ENCODE results near the gene NPAP1. TPM values are rescaled to one million over a fixed set of nuclear protein-coding genes. Genes with fewer than 3 reads are reported as not detected.

Gene NPAP1
- total RNA-seq, 4 donors from 2014 or later: 0.81 to 2.0 (median 1.6) TPM

DNA sequence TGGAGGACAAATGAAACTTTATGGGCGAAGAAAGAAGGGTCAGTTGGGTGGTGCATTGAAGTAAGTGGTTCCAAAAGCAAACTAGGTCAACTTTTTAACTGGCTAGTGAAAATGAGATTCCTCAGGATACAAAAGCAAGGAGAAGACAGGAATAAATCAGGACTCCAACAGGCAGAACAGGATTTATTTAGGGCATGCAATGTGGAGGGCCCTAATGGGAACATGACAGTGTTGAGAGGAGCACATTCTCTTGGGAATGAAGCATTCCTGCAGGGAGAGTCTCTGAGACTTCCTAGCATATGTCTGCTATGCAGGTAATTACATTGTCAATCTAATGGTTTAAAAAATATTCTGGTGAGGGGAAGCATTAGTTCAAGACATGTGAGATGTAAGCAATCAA is 8.7 kb downstream of the NPAP1 start:
- Histone ChIP-seq H3K36me3 (no peaks in the 10 kb centered on the region), H3K4me3 (replicated peaks in 1 of 3) (no peak overlapping the region), H3K9me3 (no peaks in the 10 kb centered on the region), H3K27me3 (no peaks in the 10 kb centered on the region), H3K27ac (no peak overlapping the region), H3K4me1 (no peaks in the 10 kb centered on the region)
- no peak for DNase-seq
- TF ChIP-seq, protein P1, sequence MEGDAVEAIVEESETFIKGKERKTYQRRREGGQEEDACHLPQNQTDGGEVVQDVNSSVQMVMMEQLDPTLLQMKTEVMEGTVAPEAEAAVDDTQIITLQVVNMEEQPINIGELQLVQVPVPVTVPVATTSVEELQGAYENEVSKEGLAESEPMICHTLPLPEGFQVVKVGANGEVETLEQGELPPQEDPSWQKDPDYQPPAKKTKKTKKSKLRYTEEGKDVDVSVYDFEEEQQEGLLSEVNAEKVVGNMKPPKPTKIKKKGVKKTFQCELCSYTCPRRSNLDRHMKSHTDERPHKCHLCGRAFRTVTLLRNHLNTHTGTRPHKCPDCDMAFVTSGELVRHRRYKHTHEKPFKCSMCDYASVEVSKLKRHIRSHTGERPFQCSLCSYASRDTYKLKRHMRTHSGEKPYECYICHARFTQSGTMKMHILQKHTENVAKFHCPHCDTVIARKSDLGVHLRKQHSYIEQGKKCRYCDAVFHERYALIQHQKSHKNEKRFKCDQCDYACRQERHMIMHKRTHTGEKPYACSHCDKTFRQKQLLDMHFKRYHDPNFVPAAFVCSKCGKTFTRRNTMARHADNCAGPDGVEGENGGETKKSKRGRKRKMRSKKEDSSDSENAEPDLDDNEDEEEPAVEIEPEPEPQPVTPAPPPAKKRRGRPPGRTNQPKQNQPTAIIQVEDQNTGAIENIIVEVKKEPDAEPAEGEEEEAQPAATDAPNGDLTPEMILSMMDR (IDR thresholded peaks at IDR 0.05): no peak
- TF ChIP-seq POLR2A (IDR thresholded peaks at IDR 0.05): no peak
- WGBS, 2 donors: 64 to 72% methylated on average over 1 of the region's 1 CpG
- intact Hi-C loops (cut with DNase I): no loop called here

DNA sequence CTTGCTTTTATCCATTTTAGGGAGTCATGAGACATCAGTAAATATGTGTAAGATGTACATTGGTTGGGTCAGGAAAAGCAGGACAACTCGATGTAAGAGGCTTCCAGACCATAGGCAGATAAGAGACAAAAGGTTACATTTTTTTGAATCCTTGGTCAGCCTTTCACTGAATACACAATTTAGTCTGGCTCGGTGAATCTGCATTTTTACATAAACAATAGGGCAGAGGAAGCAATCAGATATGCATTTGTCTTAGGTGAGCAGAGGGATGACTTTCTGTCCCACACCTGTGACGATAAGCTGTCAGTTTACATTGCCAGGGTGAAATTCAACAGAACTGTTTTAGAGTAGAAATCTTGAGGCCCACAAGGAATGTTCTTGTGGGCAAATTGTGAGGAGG is 20.6 kb downstream of the NPAP1 start:
- no peak overlapping the region for H3K27ac ChIP-seq
- WGBS, 2 donors: 63% methylated on average over 3 of the region's 3 CpGs
- intact Hi-C loops (cut with DNase I): no loop called here

DNA sequence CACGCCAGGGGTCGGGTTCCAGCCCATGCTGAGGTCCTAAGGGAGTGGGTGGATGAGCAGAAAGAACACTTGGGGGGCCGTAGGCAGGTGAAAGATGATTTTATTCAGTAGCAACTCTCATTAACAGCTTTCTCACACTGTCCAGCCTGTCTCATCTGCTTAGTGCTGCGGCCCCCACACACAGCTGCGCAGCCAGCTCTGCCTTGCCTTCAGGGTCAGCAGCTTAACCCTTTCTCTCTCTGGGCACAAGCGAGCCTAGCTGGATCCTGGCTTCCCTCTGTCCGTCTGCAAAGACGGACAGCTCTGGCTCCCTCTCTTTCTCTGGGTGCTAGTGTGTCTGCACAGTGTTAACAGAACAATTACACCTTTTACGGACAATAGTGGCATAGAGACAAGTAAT is 21.3 kb downstream of the NPAP1 start:
- Histone ChIP-seq H3K36me3 (no peaks in the 10 kb centered on the region), H3K27ac (no peak overlapping the region), H3K4me3 (replicated peaks in 1 of 3) (no peak overlapping the region), H3K9me3 (no peaks in the 10 kb centered on the region), H3K4me1 (no peaks in the 10 kb centered on the region), H3K27me3 (no peaks in the 10 kb centered on the region)
- DNase-seq: no peak
- TF ChIP-seq, protein P1 (IDR thresholded peaks at IDR 0.05): no peak
- TF ChIP-seq POLR2A (IDR thresholded peaks at IDR 0.05): no peak
- intact Hi-C loops (cut with DNase I): no loop called here
- WGBS, 2 donors: 64 to 69% methylated on average over 9 of the region's 9 CpGs

More for the DNA sequence above, 20.6 kb downstream of the NPAP1 start:
- TF ChIP-seq, protein P1 (IDR thresholded peaks at IDR 0.05): no peak
- TF ChIP-seq POLR2A (IDR thresholded peaks at IDR 0.05): no peak
- DNase-seq: no peak
- Histone ChIP-seq H3K27me3 (no peaks in the 10 kb centered on the region), H3K4me1 (no peaks in the 10 kb centered on the region), H3K36me3 (no peaks in the 10 kb centered on the region), H3K9me3 (no peaks in the 10 kb centered on the region), H3K4me3 (replicated peaks in 1 of 3) (no peak overlapping the region)

- intact Hi-C loops (cut with DNase I): no loop called here
- no peak for TF ChIP-seq POLR2A (IDR thresholded peaks at IDR 0.05)
- TF ChIP-seq, protein P1 (IDR thresholded peaks at IDR 0.05): no peak
- Histone ChIP-seq H3K27me3 (no peaks in the 10 kb centered on the region), H3K4me3 (replicated peaks in 1 of 3) (no peak overlapping the region), H3K4me1 (no peaks in the 10 kb centered on the region), H3K36me3 (no peaks in the 10 kb centered on the region), H3K27ac (no peak overlapping the region), H3K9me3 (no peaks in the 10 kb centered on the region)
- 61 to 89% methylated on average over 3 to 5 of the region's 5 CpGs for WGBS, 2 donors
- no peak for DNase-seq
These were observed 42.9 kb downstream of the NPAP1 start for GRCh38 chr15:24718289-24719082.

GRCh38 chr15:24729760-24730159 is 54.2 kb downstream of the NPAP1 start:
- Histone ChIP-seq H3K36me3 (no peaks in the 10 kb centered on the region), H3K9me3 (no peaks in the 10 kb centered on the region), H3K27me3 (no peaks in the 10 kb centered on the region), H3K4me1 (peaks cover 2 to 3% of the 10 kb centered on the region in 2 donors), H3K4me3 (replicated peaks in 1 of 3) (no peak overlapping the region), H3K27ac (no peak overlapping the region)
- DNase-seq: no peak
- intact Hi-C loops (cut with DNase I): no loop called here
- WGBS, 2 donors: 82 to 83% methylated on average over 2 of the region's 2 CpGs
- TF ChIP-seq POLR2A (IDR thresholded peaks at IDR 0.05): no peak
- TF ChIP-seq, protein P1 (IDR thresholded peaks at IDR 0.05): no peak

All from thyroid gland (tissue), 4 donors.